ENCODE data around the gene KAZN. TPM values are rescaled to one million over a fixed set of nuclear protein-coding genes. Genes with fewer than 3 reads are reported as not detected.

The KAZN gene
- total RNA-seq, 2 donors from 2014 or later: 3.4 to 12.2 TPM

- WGBS, 2 donors: 60 to 61% methylated on average over 8 to 9 of the region's 9 CpGs
- Histone ChIP-seq H3K27me3 (no peaks in the 10 kb centered on the region), H3K9me3 (no peaks in the 10 kb centered on the region), H3K4me1 (peaks cover 36% of the 10 kb centered on the region), H3K27ac (peak overlapping the region; percentile 72 to 87 (median 85)), H3K4me3 (no peak overlapping the region), H3K36me3 (replicated peaks in 1 of 2; ENCODE audit: insufficient read depth in 1 of 2, low read depth in 2 of 2) (no peaks in the 10 kb centered on the region)
- DNase-seq: peak; percentile 38 to 59 (median 48)
- TF ChIP-seq POLR2A (IDR thresholded peaks at IDR 0.05): no peak
- TF ChIP-seq CTCF (IDR thresholded peaks at IDR 0.05): no peak
- ATAC-seq: peak; percentile 64
- intact Hi-C loops (cut with DNase I): no loop called here
Observed at GRCh38 chr1:14851760-14852159, 253.3 kb downstream of the KAZN start.

- Histone ChIP-seq H3K4me1 (peaks cover 36% of the 10 kb centered on the region), H3K27ac (peak overlapping the region; percentile 72 to 87 (median 85)), H3K36me3 (replicated peaks in 1 of 2; ENCODE audit: insufficient read depth in 1 of 2, low read depth in 2 of 2) (no peaks in the 10 kb centered on the region), H3K4me3 (no peak overlapping the region), H3K27me3 (no peaks in the 10 kb centered on the region), H3K9me3 (no peaks in the 10 kb centered on the region)
- intact Hi-C loops (cut with DNase I): no loop called here
- DNase-seq (peak; percentile 98 to 99 (median 98)), ATAC-seq (peak; percentile 95)
- WGBS, 2 donors: 27% methylated on average over 9 of the region's 9 CpGs; no CpG with 5 or more reads in 1 of the 2 donors
- TF ChIP-seq CTCF (IDR thresholded peaks at IDR 0.05) (no peak), POLR2A (IDR thresholded peaks at IDR 0.05) (no peak)
Observed at GRCh38 chr1:14852291-14852690, 253.8 kb downstream of the KAZN start.

GRCh38 chr1:14853518-14853917 lies 255.0 kb downstream of the KAZN start:
- ATAC-seq: no peak
- TF ChIP-seq CTCF (IDR thresholded peaks at IDR 0.05): no peak
- no peak for TF ChIP-seq POLR2A (IDR thresholded peaks at IDR 0.05)
- H3K36me3 ChIP-seq (replicated peaks in 1 of 2; ENCODE audit: insufficient read depth in 1 of 2, low read depth in 2 of 2): no peaks in the 10 kb centered on the region
- WGBS, 2 donors: 78 to 79% methylated on average over 5 of the region's 5 CpGs
- no peak overlapping the region for H3K27ac ChIP-seq
- H3K9me3 ChIP-seq: no peaks in the 10 kb centered on the region
- H3K27me3 ChIP-seq: no peaks in the 10 kb centered on the region
- H3K4me1 ChIP-seq: peaks cover 36% of the 10 kb centered on the region
- intact Hi-C loops (cut with DNase I): no loop called here
- H3K4me3 ChIP-seq: no peak overlapping the region
- DNase-seq: no peak

- Histone ChIP-seq H3K36me3 (replicated peaks in 1 of 2; ENCODE audit: insufficient read depth in 1 of 2, low read depth in 2 of 2) (no peaks in the 10 kb centered on the region), H3K9me3 (no peaks in the 10 kb centered on the region), H3K4me1 (peaks cover 32% of the 10 kb centered on the region), H3K4me3 (no peak overlapping the region), H3K27me3 (no peaks in the 10 kb centered on the region), H3K27ac (no peak overlapping the region)
- intact Hi-C loops (cut with DNase I): no loop called here
- WGBS, 2 donors: 83 to 100% methylated on average over 3 of the region's 3 CpGs
- DNase-seq (no peak), ATAC-seq (no peak)
- TF ChIP-seq CTCF (IDR thresholded peaks at IDR 0.05) (no peak), POLR2A (IDR thresholded peaks at IDR 0.05) (no peak)
Observed at GRCh38 chr1:14855268-14855667, 256.8 kb downstream of the KAZN start.

DNA sequence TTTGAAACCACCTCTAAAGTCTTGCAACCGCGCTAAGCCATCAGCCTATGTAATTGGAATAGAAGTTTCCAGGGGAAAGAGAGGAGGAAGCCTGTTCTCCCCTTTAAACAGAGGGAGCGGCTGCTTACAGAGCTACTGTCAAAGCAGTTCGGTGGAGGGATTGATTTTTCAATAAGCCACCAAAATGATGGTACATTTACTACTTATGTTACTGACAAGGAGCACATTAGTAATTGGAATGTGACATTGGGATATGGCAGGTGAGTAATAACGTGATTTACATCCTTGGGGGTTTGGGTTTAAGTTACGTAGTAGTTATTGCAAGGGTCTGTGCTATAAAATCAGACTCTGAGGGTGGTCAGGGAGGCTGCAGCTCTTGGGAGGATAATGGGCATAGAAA lies 257.3 kb downstream of the KAZN start:
- Histone ChIP-seq H3K9me3 (no peaks in the 10 kb centered on the region), H3K36me3 (replicated peaks in 1 of 2; ENCODE audit: insufficient read depth in 1 of 2, low read depth in 2 of 2) (no peaks in the 10 kb centered on the region), H3K27ac (no peak overlapping the region), H3K27me3 (no peaks in the 10 kb centered on the region), H3K4me3 (no peak overlapping the region), H3K4me1 (peaks cover 28% of the 10 kb centered on the region)
- intact Hi-C loops (cut with DNase I): no loop called here
- 87% methylated on average over 6 of the region's 6 CpGs for WGBS, 2 donors
- DNase-seq: no peak
- no peak for TF ChIP-seq CTCF (IDR thresholded peaks at IDR 0.05)
- no peak for TF ChIP-seq POLR2A (IDR thresholded peaks at IDR 0.05)
- ATAC-seq: no peak

Measured in body of pancreas (tissue), 4 donors.